Panc1 (cell line): ENCODE results near the gene YKT6. TPM values are rescaled to one million over a fixed set of nuclear protein-coding genes. Genes with fewer than 3 reads are reported as not detected.

ENCODE experiments used
- ATAC-seq: fragments of 200-7000 bp; cut with Tn5 transposase; 2 replicates; pipeline ENCODE4 v1.9.1; 2020; ENCODE audit warnings: mild to moderate bottlenecking, moderate library complexity
- BruUV-seq: library from RNA; stranded (reverse); fragments of 400-500 nt; replicated peaks from 2 replicates; lab custom pipeline; 2021; lab: Mats Ljungman, UMichigan
- CTCF ChIA-PET: fragments of 300-600 bp; sonication (Branson Sonifier 250); formaldehyde crosslinking; loops from one replicate; lab custom pipeline; 2022; ENCODE audit warnings: antibody characterized with exemption; lab: Charles Lee
- POLR2A ChIA-PET: fragments of 300-600 bp; sonication (Branson Sonifier 250); formaldehyde crosslinking; loops from one replicate; lab custom pipeline; 2022; ENCODE audit warnings: antibody characterized with exemption; lab: Charles Lee
- DNase-seq: peaks from one replicate; pipeline ENCODE4 v3.0.0-alpha.2; 2010; ENCODE audit warnings: low read depth, low spot score
- H3K27ac ChIP-seq: 2 replicates; pipeline ENCODE4 v1.5.1; 2011; ENCODE audit warnings: mild to moderate bottlenecking, low read length, inconsistent platforms
- H3K27me3 ChIP-seq: fragments of 200-500 bp; sonication (Bioruptor generic); 2 replicates; pipeline ENCODE4 v1.6.0; 2014; ENCODE audit warnings: low read length, inconsistent platforms; ENCODE audit not compliant: control insufficient read depth, insufficient read depth
- H3K36me3 ChIP-seq: fragments of 200-500 bp; sonication (Bioruptor generic); 2 replicates; pipeline ENCODE4 v1.5.1; 2014; ENCODE audit warnings: inconsistent platforms, mild to moderate bottlenecking, low read length, moderate library complexity; ENCODE audit not compliant: control insufficient read depth, insufficient read depth
- H3K4me1 ChIP-seq: 2 replicates; pipeline ENCODE4 v1.5.1; 2011; ENCODE audit warnings: inconsistent platforms, mild to moderate bottlenecking, low read length, moderate library complexity; ENCODE audit not compliant: control insufficient read depth, insufficient read depth
- H3K4me3 ChIP-seq, 2 experiments: 2 replicates each; pipeline ENCODE4 v1.5.1; 2011 to 2012; ENCODE audit warnings: low read depth in 2 of 2, low read length in 2 of 2, mild to moderate bottlenecking in 2 of 2, inconsistent platforms in 1 of 2, moderate library complexity in 1 of 2
- H3K9me3 ChIP-seq: fragments of 200-500 bp; sonication (Bioruptor generic); 2 replicates; pipeline ENCODE4 v1.5.1; 2014; ENCODE audit warnings: low read depth, mild to moderate bottlenecking, inconsistent platforms, low read length, moderate library complexity; ENCODE audit not compliant: control insufficient read depth, insufficient read depth
- POLR2AphosphoS5 ChIP-seq: IDR thresholded peaks from 2 replicates; pipeline ENCODE4 v1.6.1; 2012; ENCODE audit warnings: mild to moderate bottlenecking, low read depth, low read length, moderate library complexity
- SIN3A ChIP-seq: IDR thresholded peaks from 2 replicates; pipeline ENCODE4 v1.6.1; 2012; ENCODE audit warnings: low read depth, mild to moderate bottlenecking, low read length, moderate library complexity, borderline replicate concordance; ENCODE audit not compliant: insufficient read depth
- TCF7L2 ChIP-seq: IDR thresholded peaks from 2 replicates; pipeline ENCODE4 v1.6.1; 2011; ENCODE audit warnings: mild to moderate bottlenecking, low read depth, low read length, inconsistent platforms
- in situ Hi-C: cut with HindIII; loops from 2 replicates; pipeline ENCODE4 v1.10.0; 2016; ENCODE audit warnings: low sequenced_read_pairs, low pct_unique_long_range_greater_than_20kb
- intact Hi-C: fragments of 100-400 bp; cut with micrococcal nuclease; formaldehyde crosslinking; loops from one replicate; pipeline ENCODE4 v1.10.0; 2022; ENCODE audit not compliant: unreplicated experiment
- total RNA-seq: library from RNA; stranded (reverse); gene quantifications from one replicate; pipeline ENCODE4 v1.2.1, GENCODE V29; 2021; ENCODE audit not compliant: unreplicated experiment
- TF ChIP-seq, protein P1 (sequence below): fragments of 450-650 bp; IDR thresholded peaks from 2 replicates; pipeline ENCODE4 v1.5.1; 2017; ENCODE audit warnings: mild to moderate bottlenecking
- TF ChIP-seq, protein P2 (sequence below), 2 experiments: IDR thresholded peaks; 2 replicates each; pipeline ENCODE4 v1.6.1; 2011 to 2012; ENCODE audit warnings: low read depth in 2 of 2, control low read depth in 1 of 2, low read length in 1 of 2, mild to moderate bottlenecking in 1 of 2, moderate library complexity in 1 of 2; ENCODE audit not compliant: insufficient read depth in 1 of 2

YKT6 gene
- total RNA-seq, 1 experiment from 2014 or later: 207 TPM

GRCh38 chr7:44235066-44235465, 34.3 kb downstream of the YKT6 start:
- intact Hi-C loops: no loop called here
- H3K4me3 ChIP-seq: no peak overlapping the region
- DNase-seq (no peak), ATAC-seq (no peak)
- BruUV-seq: no TSS peak
- CTCF ChIA-PET: no interaction called here
- H3K9me3 ChIP-seq: no peaks in the 10 kb centered on the region
- no peaks in the 10 kb centered on the region for H3K36me3 ChIP-seq
- H3K27me3 ChIP-seq: no peaks in the 10 kb centered on the region
- POLR2A ChIA-PET: no interaction called here
- no peaks in the 10 kb centered on the region for H3K4me1 ChIP-seq
- no peak overlapping the region for H3K27ac ChIP-seq
- in situ Hi-C loops: no loop called here
- no peak for TF ChIP-seq SIN3A

DNA sequence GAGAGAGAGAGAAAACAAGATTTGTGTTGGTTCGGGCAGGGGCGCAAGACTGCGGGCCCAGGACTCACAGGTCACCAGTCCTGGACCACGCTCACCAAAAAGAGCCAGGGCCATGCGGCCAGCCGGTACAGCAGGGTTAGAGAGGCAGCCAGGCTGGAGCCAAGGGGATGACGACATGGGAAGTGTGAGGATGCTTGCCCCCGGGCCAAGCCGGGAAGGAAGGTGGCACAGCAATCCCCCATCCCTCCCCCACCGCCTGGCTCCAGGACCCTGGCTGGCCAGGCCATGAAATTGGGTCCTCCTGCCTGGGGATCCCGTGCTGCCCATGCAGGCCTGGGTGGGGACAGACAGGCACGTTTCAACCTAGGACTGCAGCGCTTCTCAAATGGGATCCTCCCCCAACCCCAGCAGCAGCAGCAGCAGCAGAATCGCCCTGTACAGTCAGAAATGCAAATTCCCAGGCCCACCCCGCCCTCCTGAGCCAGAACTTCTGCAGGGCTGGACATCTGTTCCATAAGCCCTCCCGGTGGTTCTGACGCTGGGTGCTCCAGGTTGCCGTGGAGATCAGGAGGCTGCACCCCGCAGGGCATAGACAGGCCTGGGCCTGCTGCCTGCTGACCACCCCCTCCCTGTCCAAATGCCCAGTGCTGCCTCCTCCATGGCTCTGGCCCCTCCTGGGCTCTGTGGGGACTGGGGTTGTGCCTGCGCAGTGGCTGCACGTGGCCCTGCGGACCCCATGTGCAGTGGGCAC, 35.0 kb downstream of the YKT6 start:
- DNase-seq (no peak), ATAC-seq (no peak)
- Histone ChIP-seq H3K4me3 (no peak overlapping the region), H3K36me3 (no peaks in the 10 kb centered on the region), H3K27ac (no peak overlapping the region), H3K27me3 (no peaks in the 10 kb centered on the region), H3K9me3 (no peaks in the 10 kb centered on the region), H3K4me1 (0 out of 2 replicates have a peak, but pooled peaks cover 2% of the 10 kb centered on the region)
- in situ Hi-C loops (no loop called here), intact Hi-C loops (no loop called here)
- no peak for TF ChIP-seq TCF7L2
- TF ChIP-seq POLR2AphosphoS5: no peak
- TF ChIP-seq, protein P1, sequence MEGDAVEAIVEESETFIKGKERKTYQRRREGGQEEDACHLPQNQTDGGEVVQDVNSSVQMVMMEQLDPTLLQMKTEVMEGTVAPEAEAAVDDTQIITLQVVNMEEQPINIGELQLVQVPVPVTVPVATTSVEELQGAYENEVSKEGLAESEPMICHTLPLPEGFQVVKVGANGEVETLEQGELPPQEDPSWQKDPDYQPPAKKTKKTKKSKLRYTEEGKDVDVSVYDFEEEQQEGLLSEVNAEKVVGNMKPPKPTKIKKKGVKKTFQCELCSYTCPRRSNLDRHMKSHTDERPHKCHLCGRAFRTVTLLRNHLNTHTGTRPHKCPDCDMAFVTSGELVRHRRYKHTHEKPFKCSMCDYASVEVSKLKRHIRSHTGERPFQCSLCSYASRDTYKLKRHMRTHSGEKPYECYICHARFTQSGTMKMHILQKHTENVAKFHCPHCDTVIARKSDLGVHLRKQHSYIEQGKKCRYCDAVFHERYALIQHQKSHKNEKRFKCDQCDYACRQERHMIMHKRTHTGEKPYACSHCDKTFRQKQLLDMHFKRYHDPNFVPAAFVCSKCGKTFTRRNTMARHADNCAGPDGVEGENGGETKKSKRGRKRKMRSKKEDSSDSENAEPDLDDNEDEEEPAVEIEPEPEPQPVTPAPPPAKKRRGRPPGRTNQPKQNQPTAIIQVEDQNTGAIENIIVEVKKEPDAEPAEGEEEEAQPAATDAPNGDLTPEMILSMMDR: no peak
- TF ChIP-seq, protein P2, sequence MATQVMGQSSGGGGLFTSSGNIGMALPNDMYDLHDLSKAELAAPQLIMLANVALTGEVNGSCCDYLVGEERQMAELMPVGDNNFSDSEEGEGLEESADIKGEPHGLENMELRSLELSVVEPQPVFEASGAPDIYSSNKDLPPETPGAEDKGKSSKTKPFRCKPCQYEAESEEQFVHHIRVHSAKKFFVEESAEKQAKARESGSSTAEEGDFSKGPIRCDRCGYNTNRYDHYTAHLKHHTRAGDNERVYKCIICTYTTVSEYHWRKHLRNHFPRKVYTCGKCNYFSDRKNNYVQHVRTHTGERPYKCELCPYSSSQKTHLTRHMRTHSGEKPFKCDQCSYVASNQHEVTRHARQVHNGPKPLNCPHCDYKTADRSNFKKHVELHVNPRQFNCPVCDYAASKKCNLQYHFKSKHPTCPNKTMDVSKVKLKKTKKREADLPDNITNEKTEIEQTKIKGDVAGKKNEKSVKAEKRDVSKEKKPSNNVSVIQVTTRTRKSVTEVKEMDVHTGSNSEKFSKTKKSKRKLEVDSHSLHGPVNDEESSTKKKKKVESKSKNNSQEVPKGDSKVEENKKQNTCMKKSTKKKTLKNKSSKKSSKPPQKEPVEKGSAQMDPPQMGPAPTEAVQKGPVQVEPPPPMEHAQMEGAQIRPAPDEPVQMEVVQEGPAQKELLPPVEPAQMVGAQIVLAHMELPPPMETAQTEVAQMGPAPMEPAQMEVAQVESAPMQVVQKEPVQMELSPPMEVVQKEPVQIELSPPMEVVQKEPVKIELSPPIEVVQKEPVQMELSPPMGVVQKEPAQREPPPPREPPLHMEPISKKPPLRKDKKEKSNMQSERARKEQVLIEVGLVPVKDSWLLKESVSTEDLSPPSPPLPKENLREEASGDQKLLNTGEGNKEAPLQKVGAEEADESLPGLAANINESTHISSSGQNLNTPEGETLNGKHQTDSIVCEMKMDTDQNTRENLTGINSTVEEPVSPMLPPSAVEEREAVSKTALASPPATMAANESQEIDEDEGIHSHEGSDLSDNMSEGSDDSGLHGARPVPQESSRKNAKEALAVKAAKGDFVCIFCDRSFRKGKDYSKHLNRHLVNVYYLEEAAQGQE (IDR thresholded peaks at IDR 0.05; ENCODE audit: insufficient read depth in 1 of 2, low read depth in 2 of 2, low read length in 1 of 2): no peak
- no peak for TF ChIP-seq SIN3A
- no TSS peak for BruUV-seq
- CTCF ChIA-PET: no interaction called here
- POLR2A ChIA-PET: no interaction called here

- no TSS peak for BruUV-seq
- TF ChIP-seq, protein P1: no peak; the same call in 1 of the 2 replicates
- no peak for TF ChIP-seq SIN3A
- TF ChIP-seq POLR2AphosphoS5: no peak
- TF ChIP-seq TCF7L2: no peak
- TF ChIP-seq, protein P2 (IDR thresholded peaks at IDR 0.05; ENCODE audit: insufficient read depth in 1 of 2, low read depth in 2 of 2, low read length in 1 of 2): no peak
- H3K27me3 ChIP-seq: no peaks in the 10 kb centered on the region
- ChIA-PET POLR2A (no interaction called here), CTCF (interaction anchor here (0.7 kb wide), 1 partner anchor 161 kb away, joined by 3 read pairs; no protein-coding TSS in a partner anchor)
- 0 out of 2 replicates have a peak, but pooled peaks cover 3% of the 10 kb centered on the region for H3K4me1 ChIP-seq
- in situ Hi-C loops (no loop called here), intact Hi-C loops (no loop called here)
- ATAC-seq: no peak
- no peak overlapping the region for H3K27ac ChIP-seq
- no peaks in the 10 kb centered on the region for H3K9me3 ChIP-seq
- no peak for DNase-seq
- H3K36me3 ChIP-seq: no peaks in the 10 kb centered on the region
- H3K4me3 ChIP-seq: no peak overlapping the region
Measured at GRCh38 chr7:44236333-44236728, 35.6 kb downstream of the YKT6 start.
